ENCODE results near the gene KCNMB3.
A peak's percentile ranks its signal among the peaks of the same experiment; 100 is the strongest.
"Not testable (repeated sequence)": the region's sequence is repeated elsewhere in the genome, so short reads cannot be mapped to it uniquely, and the experiment has no call there.

KCNMB3 gene

DNA sequence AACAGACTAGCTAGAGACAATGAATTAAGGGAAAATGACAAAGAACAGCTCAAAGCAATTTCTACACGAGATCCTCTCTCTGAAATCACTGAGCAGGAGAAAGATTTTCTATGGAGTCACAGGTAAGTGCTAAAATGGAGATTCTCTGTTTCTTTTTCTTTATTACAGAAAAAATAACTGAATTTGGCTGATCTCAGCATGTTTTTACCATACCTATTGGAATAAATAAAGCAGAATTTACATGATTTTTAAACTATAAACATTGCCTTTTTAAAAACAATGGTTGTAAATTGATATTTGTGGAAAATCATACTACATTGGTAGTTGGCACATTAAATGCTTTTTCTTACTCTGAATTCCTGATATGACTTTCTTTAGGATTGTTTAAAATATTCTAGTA, 32.7 kb downstream of the KCNMB3 start:
- not testable (repeated sequence) for H2AFZ ChIP-seq (ENCODE audit: low read depth, low read length); H4K91ac ChIP-seq (ENCODE audit: low read length); H3K9me3 ChIP-seq (ENCODE audit: control insufficient read depth, low read length); H3K14ac ChIP-seq (ENCODE audit: low read length in 2 of 2); H3K4me2 ChIP-seq (ENCODE audit: low read length, poor library complexity, severe bottlenecking); H3K18ac ChIP-seq (ENCODE audit: low read depth in 1 of 2, low read length in 2 of 2); H2AK5ac ChIP-seq (ENCODE audit: low read length, severe bottlenecking); H3K4me1 ChIP-seq (ENCODE audit: control insufficient read depth, insufficient read depth, low read depth, low read length); H2BK12ac ChIP-seq (ENCODE audit: low read length in 2 of 2); H3K27me3 ChIP-seq (ENCODE audit: control insufficient read depth in 1 of 2, insufficient read depth in 1 of 2, low read length in 2 of 2); H3K9ac ChIP-seq (ENCODE audit: low read length); H2BK120ac ChIP-seq (ENCODE audit: low read depth, low read length); DNase-seq; H2BK15ac ChIP-seq (ENCODE audit: low read depth, poor library complexity, severe bottlenecking); H3K79me1 ChIP-seq (replicated peaks; ENCODE audit: low read length, poor library complexity, severe bottlenecking); H2BK5ac ChIP-seq (ENCODE audit: low read depth, low read length, poor library complexity, severe bottlenecking); H3K4ac ChIP-seq (ENCODE audit: low read depth in 1 of 2, low read length in 2 of 2); H3K23ac ChIP-seq (ENCODE audit: low read length in 2 of 2); H3K4me3 ChIP-seq (ENCODE audit: insufficient read depth in 1 of 2, low read depth in 1 of 2, low read length in 2 of 2); H4K8ac ChIP-seq (ENCODE audit: low read length); H3K27ac ChIP-seq (ENCODE audit: low read length, poor library complexity, severe bottlenecking)
- H3K36me3 ChIP-seq (ENCODE audit: control insufficient read depth in 1 of 2, insufficient read depth in 2 of 2, low read depth in 1 of 2, low read length in 2 of 2): peaks cover 2 to 39% of the 10 kb centered on the region in 2 experiments
- WGBS: 100% methylated on average over 1 of the region's 1 CpG

DNA sequence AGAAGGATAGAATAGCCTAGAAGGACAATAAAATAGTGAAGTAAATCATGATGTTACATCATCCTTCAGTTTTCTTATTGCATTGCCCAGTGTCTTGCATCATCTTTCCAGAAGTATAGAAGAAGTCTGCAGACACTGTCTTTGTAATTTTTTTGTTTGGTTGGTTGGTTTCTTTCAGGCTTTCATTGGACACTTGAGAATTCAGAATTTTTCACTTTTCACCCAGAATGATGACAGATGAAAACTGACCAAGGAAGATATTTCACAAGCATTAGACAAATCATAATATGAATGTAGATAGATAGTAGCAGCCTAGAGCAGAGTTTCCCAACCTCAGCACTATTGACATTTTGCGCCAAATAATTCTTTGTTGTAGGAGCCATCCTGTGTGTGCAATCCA, 35.4 kb downstream of the KCNMB3 start:
- H2BK120ac ChIP-seq (ENCODE audit: low read depth, low read length); H3K4me2 ChIP-seq (ENCODE audit: low read length, poor library complexity, severe bottlenecking); H3K9me3 ChIP-seq (ENCODE audit: control insufficient read depth, low read length); H3K14ac ChIP-seq (ENCODE audit: low read length in 2 of 2); H2BK12ac ChIP-seq (ENCODE audit: low read length in 2 of 2); H3K9ac ChIP-seq (ENCODE audit: low read length); H3K27me3 ChIP-seq (ENCODE audit: control insufficient read depth in 1 of 2, insufficient read depth in 1 of 2, low read length in 2 of 2); H3K4ac ChIP-seq (ENCODE audit: low read depth in 1 of 2, low read length in 2 of 2); H2AK5ac ChIP-seq (ENCODE audit: low read length, severe bottlenecking); H2AFZ ChIP-seq (ENCODE audit: low read depth, low read length); H3K79me1 ChIP-seq (replicated peaks; ENCODE audit: low read length, poor library complexity, severe bottlenecking); H2BK5ac ChIP-seq (ENCODE audit: low read depth, low read length, poor library complexity, severe bottlenecking); H3K23ac ChIP-seq (ENCODE audit: low read length in 2 of 2); H4K91ac ChIP-seq (ENCODE audit: low read length); DNase-seq; H3K4me3 ChIP-seq (ENCODE audit: insufficient read depth in 1 of 2, low read depth in 1 of 2, low read length in 2 of 2); H3K4me1 ChIP-seq (ENCODE audit: control insufficient read depth, insufficient read depth, low read depth, low read length); H4K8ac ChIP-seq (ENCODE audit: low read length); H2BK15ac ChIP-seq (ENCODE audit: low read depth, poor library complexity, severe bottlenecking); H3K27ac ChIP-seq (ENCODE audit: low read length, poor library complexity, severe bottlenecking); H3K18ac ChIP-seq (ENCODE audit: low read depth in 1 of 2, low read length in 2 of 2): not testable (repeated sequence)
- peaks cover 2 to 40% of the 10 kb centered on the region in 2 experiments for H3K36me3 ChIP-seq (ENCODE audit: control insufficient read depth in 1 of 2, insufficient read depth in 2 of 2, low read depth in 1 of 2, low read length in 2 of 2)
- no CpG with 5 or more reads among the region's 1 CpG for WGBS

DNA sequence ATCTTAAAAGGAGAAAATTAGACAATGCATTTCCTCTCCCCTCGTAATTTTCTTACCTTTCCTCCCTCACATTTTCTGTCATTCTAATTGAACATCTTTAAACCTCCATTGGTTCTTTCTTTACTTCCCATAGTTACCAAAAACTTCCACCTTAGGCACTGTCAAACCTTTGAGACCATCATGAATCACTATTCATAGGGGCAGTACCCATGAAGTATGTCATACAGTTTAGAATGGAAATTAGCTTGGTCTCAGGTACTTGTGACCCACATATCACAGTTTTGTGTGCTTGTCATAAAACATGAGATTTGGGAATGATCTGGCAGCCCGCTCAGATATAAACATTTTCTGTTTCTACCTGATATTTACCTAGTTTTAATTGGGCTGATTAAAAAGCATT, 50.1 kb downstream of the KCNMB3 start:
- no peaks in the 10 kb centered on the region for H3K9me3 ChIP-seq (ENCODE audit: control insufficient read depth, low read length)
- DNase-seq: no peak
- H3K14ac ChIP-seq (ENCODE audit: low read length in 2 of 2): no peak overlapping the region
- H3K27ac ChIP-seq (ENCODE audit: low read length, poor library complexity, severe bottlenecking): no peak overlapping the region
- no peak overlapping the region for H2AK5ac ChIP-seq (ENCODE audit: low read length, severe bottlenecking)
- no peak overlapping the region for H2AFZ ChIP-seq (ENCODE audit: low read depth, low read length)
- no peak overlapping the region for H2BK12ac ChIP-seq (ENCODE audit: low read length in 2 of 2)
- H4K91ac ChIP-seq (ENCODE audit: low read length): no peak overlapping the region
- no peak overlapping the region for H2BK5ac ChIP-seq (ENCODE audit: low read depth, low read length, poor library complexity, severe bottlenecking)
- H3K9ac ChIP-seq (ENCODE audit: low read length): no peak overlapping the region
- no peaks in the 10 kb centered on the region for H3K27me3 ChIP-seq (ENCODE audit: control insufficient read depth in 1 of 2, insufficient read depth in 1 of 2, low read length in 2 of 2)
- no peaks in the 10 kb centered on the region for H3K79me1 ChIP-seq (replicated peaks; ENCODE audit: low read length, poor library complexity, severe bottlenecking)
- no peak overlapping the region for H3K4me2 ChIP-seq (ENCODE audit: low read length, poor library complexity, severe bottlenecking)
- peaks cover 4 to 62% of the 10 kb centered on the region in 2 experiments for H3K36me3 ChIP-seq (ENCODE audit: control insufficient read depth in 1 of 2, insufficient read depth in 2 of 2, low read depth in 1 of 2, low read length in 2 of 2)
- H3K23ac ChIP-seq (ENCODE audit: low read length in 2 of 2): no peak overlapping the region
- no peak overlapping the region for H2BK120ac ChIP-seq (ENCODE audit: low read depth, low read length)
- H2BK15ac ChIP-seq (ENCODE audit: low read depth, poor library complexity, severe bottlenecking): no peak overlapping the region
- H3K4ac ChIP-seq (ENCODE audit: low read depth in 1 of 2, low read length in 2 of 2): no peak overlapping the region
- 93% methylated on average over 1 of the region's 2 CpGs for WGBS
- no peak overlapping the region for H4K8ac ChIP-seq (ENCODE audit: low read length)
- no peak overlapping the region for H3K4me3 ChIP-seq (ENCODE audit: insufficient read depth in 1 of 2, low read depth in 1 of 2, low read length in 2 of 2)
- H3K18ac ChIP-seq (ENCODE audit: low read depth in 1 of 2, low read length in 2 of 2): no peak overlapping the region
- H3K4me1 ChIP-seq (ENCODE audit: control insufficient read depth, insufficient read depth, low read depth, low read length): no peaks in the 10 kb centered on the region

DNA sequence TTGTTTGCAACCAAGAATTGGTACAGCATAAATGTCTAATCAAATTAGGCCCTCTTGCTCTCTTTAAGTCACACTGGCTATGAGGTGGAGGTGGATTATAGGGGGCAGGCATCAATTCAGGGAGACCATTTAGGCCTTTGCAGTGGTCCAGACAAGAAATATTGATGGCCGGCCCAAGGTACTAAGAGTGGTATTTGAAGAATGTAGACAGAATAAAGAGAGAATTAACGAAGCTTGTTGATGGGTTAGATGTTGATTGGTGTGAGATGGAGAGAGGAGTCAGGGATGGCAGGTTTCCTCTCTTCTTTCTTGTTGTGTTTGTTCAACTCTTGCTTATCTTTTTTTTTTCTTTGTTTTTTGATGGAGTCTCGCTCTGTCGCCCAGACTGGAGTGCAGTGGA, 54.2 kb downstream of the KCNMB3 start:
- Histone ChIP-seq H3K9me3 (ENCODE audit: control insufficient read depth, low read length) (no peaks in the 10 kb centered on the region), H3K9ac (ENCODE audit: low read length) (no peak overlapping the region), H3K4me1 (ENCODE audit: control insufficient read depth, insufficient read depth, low read depth, low read length) (peaks cover 3% of the 10 kb centered on the region), H2BK5ac (ENCODE audit: low read depth, low read length, poor library complexity, severe bottlenecking) (no peak overlapping the region), H3K4ac (ENCODE audit: low read depth in 1 of 2, low read length in 2 of 2) (no peak overlapping the region), H2BK12ac (ENCODE audit: low read length in 2 of 2) (no peak overlapping the region), H3K36me3 (ENCODE audit: control insufficient read depth in 1 of 2, insufficient read depth in 2 of 2, low read depth in 1 of 2, low read length in 2 of 2) (peaks cover 0 to 26% of the 10 kb centered on the region in 2 experiments), H3K4me2 (ENCODE audit: low read length, poor library complexity, severe bottlenecking) (no peak overlapping the region), H3K27ac (ENCODE audit: low read length, poor library complexity, severe bottlenecking) (peak overlapping the region; percentile 71), H2BK120ac (ENCODE audit: low read depth, low read length) (no peak overlapping the region), H3K18ac (ENCODE audit: low read depth in 1 of 2, low read length in 2 of 2) (no peak overlapping the region), H2AFZ (ENCODE audit: low read depth, low read length) (no peak overlapping the region), H3K23ac (ENCODE audit: low read length in 2 of 2) (no peak overlapping the region), H4K8ac (ENCODE audit: low read length) (no peak overlapping the region), H2BK15ac (ENCODE audit: low read depth, poor library complexity, severe bottlenecking) (no peak overlapping the region), H4K91ac (ENCODE audit: low read length) (no peak overlapping the region), H3K79me1 (replicated peaks; ENCODE audit: low read length, poor library complexity, severe bottlenecking) (peaks cover 8% of the 10 kb centered on the region), H2AK5ac (ENCODE audit: low read length, severe bottlenecking) (peak overlapping the region; percentile 4), H3K27me3 (ENCODE audit: control insufficient read depth in 1 of 2, insufficient read depth in 1 of 2, low read length in 2 of 2) (no peaks in the 10 kb centered on the region), H3K14ac (ENCODE audit: low read length in 2 of 2) (no peak overlapping the region), H3K4me3 (ENCODE audit: insufficient read depth in 1 of 2, low read depth in 1 of 2, low read length in 2 of 2) (no peak overlapping the region)
- DNase-seq: no peak
- WGBS: 80% methylated on average over 4 of the region's 4 CpGs

All from mesenchymal stem cell (in vitro differentiated cells and primary cell).